ENCODE data around the gene DISP2. TPM values are rescaled to one million over a fixed set of nuclear protein-coding genes. Genes with fewer than 3 reads are reported as not detected.
A peak's percentile ranks its signal among the peaks of the same experiment; 100 is the strongest.

DISP2 gene
- total and polyA plus RNA-seq, 9 of the 15 experiments (the other 6 are each of a cell fraction or from before 2014, with no cell fraction given), result 0.06 to 0.89 (median 0.15) TPM; not detected in 1

DNA sequence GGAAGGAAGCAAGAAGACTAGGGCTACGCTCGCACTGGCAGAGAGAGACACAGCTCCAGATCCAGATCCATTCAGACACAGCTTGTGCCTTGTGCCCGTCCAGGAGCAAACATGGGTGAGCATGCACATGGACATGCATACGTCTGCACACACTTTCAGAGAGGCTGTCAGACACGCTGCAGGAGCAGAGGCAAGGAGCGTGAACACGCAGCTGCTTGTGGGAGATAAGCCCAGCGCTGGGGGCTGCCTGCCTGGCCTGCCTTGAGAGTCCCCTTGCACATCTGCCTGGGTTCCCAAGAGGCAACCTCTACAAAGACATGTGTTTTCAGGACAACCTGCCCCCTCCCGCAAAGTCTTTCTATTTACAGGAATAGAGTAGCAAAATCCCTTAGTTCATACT is 69.2 kb downstream of the DISP2 start (continued):
- TF ChIP-seq, protein P1, sequence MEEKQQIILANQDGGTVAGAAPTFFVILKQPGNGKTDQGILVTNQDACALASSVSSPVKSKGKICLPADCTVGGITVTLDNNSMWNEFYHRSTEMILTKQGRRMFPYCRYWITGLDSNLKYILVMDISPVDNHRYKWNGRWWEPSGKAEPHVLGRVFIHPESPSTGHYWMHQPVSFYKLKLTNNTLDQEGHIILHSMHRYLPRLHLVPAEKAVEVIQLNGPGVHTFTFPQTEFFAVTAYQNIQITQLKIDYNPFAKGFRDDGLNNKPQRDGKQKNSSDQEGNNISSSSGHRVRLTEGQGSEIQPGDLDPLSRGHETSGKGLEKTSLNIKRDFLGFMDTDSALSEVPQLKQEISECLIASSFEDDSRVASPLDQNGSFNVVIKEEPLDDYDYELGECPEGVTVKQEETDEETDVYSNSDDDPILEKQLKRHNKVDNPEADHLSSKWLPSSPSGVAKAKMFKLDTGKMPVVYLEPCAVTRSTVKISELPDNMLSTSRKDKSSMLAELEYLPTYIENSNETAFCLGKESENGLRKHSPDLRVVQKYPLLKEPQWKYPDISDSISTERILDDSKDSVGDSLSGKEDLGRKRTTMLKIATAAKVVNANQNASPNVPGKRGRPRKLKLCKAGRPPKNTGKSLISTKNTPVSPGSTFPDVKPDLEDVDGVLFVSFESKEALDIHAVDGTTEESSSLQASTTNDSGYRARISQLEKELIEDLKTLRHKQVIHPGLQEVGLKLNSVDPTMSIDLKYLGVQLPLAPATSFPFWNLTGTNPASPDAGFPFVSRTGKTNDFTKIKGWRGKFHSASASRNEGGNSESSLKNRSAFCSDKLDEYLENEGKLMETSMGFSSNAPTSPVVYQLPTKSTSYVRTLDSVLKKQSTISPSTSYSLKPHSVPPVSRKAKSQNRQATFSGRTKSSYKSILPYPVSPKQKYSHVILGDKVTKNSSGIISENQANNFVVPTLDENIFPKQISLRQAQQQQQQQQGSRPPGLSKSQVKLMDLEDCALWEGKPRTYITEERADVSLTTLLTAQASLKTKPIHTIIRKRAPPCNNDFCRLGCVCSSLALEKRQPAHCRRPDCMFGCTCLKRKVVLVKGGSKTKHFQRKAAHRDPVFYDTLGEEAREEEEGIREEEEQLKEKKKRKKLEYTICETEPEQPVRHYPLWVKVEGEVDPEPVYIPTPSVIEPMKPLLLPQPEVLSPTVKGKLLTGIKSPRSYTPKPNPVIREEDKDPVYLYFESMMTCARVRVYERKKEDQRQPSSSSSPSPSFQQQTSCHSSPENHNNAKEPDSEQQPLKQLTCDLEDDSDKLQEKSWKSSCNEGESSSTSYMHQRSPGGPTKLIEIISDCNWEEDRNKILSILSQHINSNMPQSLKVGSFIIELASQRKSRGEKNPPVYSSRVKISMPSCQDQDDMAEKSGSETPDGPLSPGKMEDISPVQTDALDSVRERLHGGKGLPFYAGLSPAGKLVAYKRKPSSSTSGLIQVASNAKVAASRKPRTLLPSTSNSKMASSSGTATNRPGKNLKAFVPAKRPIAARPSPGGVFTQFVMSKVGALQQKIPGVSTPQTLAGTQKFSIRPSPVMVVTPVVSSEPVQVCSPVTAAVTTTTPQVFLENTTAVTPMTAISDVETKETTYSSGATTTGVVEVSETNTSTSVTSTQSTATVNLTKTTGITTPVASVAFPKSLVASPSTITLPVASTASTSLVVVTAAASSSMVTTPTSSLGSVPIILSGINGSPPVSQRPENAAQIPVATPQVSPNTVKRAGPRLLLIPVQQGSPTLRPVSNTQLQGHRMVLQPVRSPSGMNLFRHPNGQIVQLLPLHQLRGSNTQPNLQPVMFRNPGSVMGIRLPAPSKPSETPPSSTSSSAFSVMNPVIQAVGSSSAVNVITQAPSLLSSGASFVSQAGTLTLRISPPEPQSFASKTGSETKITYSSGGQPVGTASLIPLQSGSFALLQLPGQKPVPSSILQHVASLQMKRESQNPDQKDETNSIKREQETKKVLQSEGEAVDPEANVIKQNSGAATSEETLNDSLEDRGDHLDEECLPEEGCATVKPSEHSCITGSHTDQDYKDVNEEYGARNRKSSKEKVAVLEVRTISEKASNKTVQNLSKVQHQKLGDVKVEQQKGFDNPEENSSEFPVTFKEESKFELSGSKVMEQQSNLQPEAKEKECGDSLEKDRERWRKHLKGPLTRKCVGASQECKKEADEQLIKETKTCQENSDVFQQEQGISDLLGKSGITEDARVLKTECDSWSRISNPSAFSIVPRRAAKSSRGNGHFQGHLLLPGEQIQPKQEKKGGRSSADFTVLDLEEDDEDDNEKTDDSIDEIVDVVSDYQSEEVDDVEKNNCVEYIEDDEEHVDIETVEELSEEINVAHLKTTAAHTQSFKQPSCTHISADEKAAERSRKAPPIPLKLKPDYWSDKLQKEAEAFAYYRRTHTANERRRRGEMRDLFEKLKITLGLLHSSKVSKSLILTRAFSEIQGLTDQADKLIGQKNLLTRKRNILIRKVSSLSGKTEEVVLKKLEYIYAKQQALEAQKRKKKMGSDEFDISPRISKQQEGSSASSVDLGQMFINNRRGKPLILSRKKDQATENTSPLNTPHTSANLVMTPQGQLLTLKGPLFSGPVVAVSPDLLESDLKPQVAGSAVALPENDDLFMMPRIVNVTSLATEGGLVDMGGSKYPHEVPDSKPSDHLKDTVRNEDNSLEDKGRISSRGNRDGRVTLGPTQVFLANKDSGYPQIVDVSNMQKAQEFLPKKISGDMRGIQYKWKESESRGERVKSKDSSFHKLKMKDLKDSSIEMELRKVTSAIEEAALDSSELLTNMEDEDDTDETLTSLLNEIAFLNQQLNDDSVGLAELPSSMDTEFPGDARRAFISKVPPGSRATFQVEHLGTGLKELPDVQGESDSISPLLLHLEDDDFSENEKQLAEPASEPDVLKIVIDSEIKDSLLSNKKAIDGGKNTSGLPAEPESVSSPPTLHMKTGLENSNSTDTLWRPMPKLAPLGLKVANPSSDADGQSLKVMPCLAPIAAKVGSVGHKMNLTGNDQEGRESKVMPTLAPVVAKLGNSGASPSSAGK (IDR thresholded peaks at IDR 0.05), result no peak; the same call in 1 of the 2 replicates
- TF ChIP-seq SNRNP70 (optimal IDR thresholded peaks at IDR 0.05; ENCODE audit: low read depth, low read length), result no peak
- TF ChIP-seq HNRNPUL1 (IDR thresholded peaks at IDR 0.05; ENCODE audit: low read length), result no peak
- TF ChIP-seq ETV6 (IDR thresholded peaks at IDR 0.05; ENCODE audit: borderline replicate concordance in 1 of 2, low read depth in 2 of 2, low read length in 1 of 2), result no peak
- TF ChIP-seq ETV6 (CRISPR knock-in tag; IDR thresholded peaks at IDR 0.05; ENCODE audit: borderline replicate concordance), result no peak
- TF ChIP-seq TEAD4 (IDR thresholded peaks at IDR 0.05; ENCODE audit: low read length), result peak; percentile 83
- TF ChIP-seq TEAD4 (CRISPR knock-in tag; IDR thresholded peaks at IDR 0.05; ENCODE audit: borderline replicate concordance), result no peak
- no peak for TF ChIP-seq NCOA6 (IDR thresholded peaks at IDR 0.05)
- peak; percentile 40; the same call in 1 of the 2 replicates for TF ChIP-seq PML (IDR thresholded peaks at IDR 0.05; ENCODE audit: low read length)
- TF ChIP-seq KLF13 (tag; IDR thresholded peaks at IDR 0.05; ENCODE audit: borderline replicate concordance, low read depth), result no peak
- TF ChIP-seq ZKSCAN8 (CRISPR knock-in tag; IDR thresholded peaks at IDR 0.05), result no peak
- TF ChIP-seq, protein P2, sequence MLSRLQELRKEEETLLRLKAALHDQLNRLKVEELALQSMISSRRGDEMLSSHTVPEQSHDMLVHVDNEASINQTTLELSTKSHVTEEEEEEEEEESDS (CRISPR knock-in tag; IDR thresholded peaks at IDR 0.05), result no peak
- TF ChIP-seq, protein P3, sequence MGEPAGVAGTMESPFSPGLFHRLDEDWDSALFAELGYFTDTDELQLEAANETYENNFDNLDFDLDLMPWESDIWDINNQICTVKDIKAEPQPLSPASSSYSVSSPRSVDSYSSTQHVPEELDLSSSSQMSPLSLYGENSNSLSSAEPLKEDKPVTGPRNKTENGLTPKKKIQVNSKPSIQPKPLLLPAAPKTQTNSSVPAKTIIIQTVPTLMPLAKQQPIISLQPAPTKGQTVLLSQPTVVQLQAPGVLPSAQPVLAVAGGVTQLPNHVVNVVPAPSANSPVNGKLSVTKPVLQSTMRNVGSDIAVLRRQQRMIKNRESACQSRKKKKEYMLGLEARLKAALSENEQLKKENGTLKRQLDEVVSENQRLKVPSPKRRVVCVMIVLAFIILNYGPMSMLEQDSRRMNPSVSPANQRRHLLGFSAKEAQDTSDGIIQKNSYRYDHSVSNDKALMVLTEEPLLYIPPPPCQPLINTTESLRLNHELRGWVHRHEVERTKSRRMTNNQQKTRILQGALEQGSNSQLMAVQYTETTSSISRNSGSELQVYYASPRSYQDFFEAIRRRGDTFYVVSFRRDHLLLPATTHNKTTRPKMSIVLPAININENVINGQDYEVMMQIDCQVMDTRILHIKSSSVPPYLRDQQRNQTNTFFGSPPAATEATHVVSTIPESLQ (CRISPR knock-in tag; IDR thresholded peaks at IDR 0.05), result no peak
- TF ChIP-seq KLF10 (CRISPR knock-in tag; IDR thresholded peaks at IDR 0.05), result no peak
- TF ChIP-seq SRF (CRISPR knock-in tag; IDR thresholded peaks at IDR 0.05), result no peak
- no peak for TF ChIP-seq ATF7 (IDR thresholded peaks at IDR 0.05)

All from K562 (cell line).